Activated naive CD4-positive, alpha-beta T cell treated with anti-CD3 and anti-CD28 coated beads, Interleukin-2, amount 50 U/mL, for 16 hours (primary cell): ENCODE results near the gene RAPH1.

Source experiments
- DNase-seq: peaks from one replicate; pipeline ENCODE4 v3.0.0-alpha.2; 2020

The RAPH1 gene, protein sequence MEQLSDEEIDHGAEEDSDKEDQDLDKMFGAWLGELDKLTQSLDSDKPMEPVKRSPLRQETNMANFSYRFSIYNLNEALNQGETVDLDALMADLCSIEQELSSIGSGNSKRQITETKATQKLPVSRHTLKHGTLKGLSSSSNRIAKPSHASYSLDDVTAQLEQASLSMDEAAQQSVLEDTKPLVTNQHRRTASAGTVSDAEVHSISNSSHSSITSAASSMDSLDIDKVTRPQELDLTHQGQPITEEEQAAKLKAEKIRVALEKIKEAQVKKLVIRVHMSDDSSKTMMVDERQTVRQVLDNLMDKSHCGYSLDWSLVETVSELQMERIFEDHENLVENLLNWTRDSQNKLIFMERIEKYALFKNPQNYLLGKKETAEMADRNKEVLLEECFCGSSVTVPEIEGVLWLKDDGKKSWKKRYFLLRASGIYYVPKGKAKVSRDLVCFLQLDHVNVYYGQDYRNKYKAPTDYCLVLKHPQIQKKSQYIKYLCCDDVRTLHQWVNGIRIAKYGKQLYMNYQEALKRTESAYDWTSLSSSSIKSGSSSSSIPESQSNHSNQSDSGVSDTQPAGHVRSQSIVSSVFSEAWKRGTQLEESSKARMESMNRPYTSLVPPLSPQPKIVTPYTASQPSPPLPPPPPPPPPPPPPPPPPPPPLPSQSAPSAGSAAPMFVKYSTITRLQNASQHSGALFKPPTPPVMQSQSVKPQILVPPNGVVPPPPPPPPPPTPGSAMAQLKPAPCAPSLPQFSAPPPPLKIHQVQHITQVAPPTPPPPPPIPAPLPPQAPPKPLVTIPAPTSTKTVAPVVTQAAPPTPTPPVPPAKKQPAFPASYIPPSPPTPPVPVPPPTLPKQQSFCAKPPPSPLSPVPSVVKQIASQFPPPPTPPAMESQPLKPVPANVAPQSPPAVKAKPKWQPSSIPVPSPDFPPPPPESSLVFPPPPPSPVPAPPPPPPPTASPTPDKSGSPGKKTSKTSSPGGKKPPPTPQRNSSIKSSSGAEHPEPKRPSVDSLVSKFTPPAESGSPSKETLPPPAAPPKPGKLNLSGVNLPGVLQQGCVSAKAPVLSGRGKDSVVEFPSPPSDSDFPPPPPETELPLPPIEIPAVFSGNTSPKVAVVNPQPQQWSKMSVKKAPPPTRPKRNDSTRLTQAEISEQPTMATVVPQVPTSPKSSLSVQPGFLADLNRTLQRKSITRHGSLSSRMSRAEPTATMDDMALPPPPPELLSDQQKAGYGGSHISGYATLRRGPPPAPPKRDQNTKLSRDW

DNA sequence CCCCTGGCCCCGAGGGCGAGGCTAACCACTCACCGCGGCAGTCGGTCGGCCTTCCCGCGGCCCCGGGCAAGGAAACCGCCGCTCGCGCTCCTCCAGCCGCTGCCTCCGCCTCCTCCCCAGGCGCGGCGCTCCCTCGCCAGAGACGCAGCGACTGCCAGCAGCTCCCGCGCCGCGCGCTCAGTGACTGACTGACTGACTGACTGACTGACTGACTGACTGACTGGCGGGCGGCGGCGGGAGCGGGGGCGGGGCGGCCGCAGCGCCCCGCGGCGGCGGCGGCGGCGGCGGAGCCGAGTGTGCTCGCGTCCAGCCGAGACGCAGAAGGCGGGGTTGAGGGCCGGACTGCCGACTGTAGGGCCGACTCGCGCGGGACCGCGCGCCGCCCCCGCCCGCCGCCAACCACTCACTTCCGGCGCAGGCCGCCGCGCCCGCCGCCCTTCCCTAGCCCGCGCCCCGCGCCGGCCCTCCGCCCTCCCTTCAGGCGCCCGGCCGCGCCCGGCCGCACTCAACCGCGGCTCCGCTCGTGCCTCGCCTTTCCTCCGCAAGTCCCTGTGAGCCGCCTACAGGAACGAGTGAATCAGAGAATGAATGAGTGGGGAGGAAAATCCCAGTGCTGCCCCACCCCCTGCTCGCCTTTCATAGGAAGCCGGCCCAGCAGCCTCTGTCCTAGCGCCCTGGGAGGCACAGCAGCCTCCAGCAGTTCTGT, at the start of gene RAPH1:
Gene RAPH1 (minus strand): TSS at position 224 of the 706 bp plus-strand sequence. CDS start 39,948 bp downstream, outside the sequence.
- peak; percentile 74 for DNase-seq

DNA sequence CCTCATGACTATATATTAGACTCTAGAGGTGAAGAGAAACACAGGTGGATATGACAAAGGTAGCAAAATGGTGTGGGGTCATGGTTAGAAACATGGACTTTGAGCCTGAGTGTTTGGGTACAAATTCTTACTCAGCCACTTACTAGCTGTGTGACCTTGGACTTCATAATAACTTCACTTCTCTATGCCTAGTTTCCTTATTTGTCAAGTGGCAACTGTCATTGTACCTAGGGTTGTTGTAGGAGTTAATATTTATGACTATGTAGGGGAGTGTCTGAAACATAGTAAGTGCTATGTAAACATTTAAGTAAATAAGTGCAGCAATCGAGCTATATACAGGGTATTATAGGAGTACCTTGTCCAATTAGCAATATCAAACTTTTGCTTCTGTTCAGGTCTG, 49.7 kb upstream of the RAPH1 start:
- DNase-seq, result no peak

DNA sequence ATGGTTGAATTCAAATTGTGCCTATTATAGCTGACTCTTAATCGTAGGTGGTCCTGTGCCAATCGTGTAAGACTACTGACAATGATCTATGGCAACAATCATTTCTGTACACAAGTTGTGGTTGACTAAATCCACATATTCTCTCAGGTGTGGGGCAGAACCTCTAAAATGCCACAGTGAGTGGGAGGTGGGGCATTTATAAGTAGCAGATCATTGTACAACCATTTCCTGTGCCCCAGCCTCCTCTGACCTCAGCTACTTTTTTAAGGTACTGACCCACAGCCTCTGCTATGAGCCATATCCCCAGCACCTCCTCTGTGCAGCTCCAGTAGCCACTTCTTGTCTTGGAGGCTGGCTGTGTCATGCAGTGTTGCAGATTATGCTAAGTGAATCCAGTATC, 48.6 kb upstream of the RAPH1 start:
- DNase-seq, result no peak

DNA sequence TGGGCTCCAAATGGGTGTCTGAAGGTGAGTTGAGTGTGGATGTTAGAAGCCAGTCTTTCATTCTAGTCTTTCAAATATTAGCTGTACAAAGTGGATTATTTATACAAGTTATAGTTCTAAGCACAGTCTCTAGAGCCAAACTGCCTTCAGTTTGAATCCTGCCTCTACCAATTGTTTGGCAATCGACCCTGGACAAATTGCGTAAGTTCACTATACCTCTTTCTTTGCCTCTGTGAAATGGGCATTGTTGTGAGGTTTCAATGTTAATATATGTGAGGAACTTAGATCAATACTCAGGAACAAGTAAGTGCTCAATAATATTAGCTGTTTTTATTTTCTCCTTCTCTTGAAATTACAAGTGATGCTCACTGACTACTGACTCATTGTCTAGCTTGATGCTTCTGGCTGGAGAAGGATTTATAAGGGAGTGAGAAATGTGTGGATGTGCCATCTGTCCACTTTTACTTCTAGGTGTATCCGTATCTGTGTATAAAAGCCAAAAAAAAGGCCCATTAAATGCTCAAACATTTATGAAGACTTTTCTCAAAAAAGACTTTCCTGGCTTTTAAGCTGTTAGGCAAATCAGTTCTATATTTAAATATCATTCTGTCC, 48.1 kb upstream of the RAPH1 start:
- DNase-seq, result no peak

DNA sequence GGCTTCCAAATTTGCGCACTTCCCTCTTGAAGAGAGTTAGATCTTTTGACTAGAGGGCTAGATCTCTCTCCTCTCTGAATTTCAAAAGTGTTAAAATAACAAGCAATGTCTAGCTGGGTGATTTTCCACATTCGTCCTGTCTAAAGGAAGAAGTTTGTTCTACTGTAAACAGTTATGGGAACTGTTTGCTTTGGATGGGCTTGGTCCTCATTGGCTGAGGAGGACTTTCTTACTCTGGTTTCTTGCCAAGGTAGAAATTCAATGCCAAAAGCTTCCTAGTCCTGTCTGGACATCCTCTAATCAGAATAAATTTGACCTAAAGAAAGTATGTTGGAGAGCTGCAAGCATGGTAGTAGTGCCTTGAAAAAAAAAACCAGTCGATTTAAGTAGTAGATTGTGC, 47.4 kb upstream of the RAPH1 start:
- DNase-seq, result no peak

- DNase-seq, result no peak
Measured at GRCh38 chr2:203580844-203581243, 45.7 kb upstream of the RAPH1 start.

GRCh38 chr2:203579730-203580129, 44.6 kb upstream of the RAPH1 start:
- no peak for DNase-seq

- peak; percentile 13 for DNase-seq
Measured at GRCh38 chr2:203578759-203579643, 43.9 kb upstream of the RAPH1 start.

GRCh38 chr2:203574824-203575223, 39.7 kb upstream of the RAPH1 start:
- no peak for DNase-seq

DNA sequence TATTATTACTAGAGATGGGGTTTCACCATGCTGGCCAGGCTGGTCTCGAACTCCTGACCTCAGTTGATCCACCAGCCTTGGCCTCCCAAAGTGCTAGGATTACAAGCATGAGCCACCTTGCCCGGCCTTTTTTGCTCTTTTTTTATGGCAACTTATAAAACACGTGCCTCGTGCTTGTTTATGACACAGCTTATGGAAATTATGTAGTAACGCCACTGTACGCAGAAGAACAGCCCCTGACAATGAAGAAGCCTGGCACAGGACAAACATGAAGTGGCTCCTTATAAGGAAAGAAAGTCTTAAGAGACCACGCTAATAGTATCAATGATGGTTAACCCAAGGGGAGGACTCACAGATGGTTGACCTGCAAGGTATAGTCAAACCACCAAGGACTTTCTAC, 37.2 kb upstream of the RAPH1 start:
- DNase-seq, result no peak

DNA sequence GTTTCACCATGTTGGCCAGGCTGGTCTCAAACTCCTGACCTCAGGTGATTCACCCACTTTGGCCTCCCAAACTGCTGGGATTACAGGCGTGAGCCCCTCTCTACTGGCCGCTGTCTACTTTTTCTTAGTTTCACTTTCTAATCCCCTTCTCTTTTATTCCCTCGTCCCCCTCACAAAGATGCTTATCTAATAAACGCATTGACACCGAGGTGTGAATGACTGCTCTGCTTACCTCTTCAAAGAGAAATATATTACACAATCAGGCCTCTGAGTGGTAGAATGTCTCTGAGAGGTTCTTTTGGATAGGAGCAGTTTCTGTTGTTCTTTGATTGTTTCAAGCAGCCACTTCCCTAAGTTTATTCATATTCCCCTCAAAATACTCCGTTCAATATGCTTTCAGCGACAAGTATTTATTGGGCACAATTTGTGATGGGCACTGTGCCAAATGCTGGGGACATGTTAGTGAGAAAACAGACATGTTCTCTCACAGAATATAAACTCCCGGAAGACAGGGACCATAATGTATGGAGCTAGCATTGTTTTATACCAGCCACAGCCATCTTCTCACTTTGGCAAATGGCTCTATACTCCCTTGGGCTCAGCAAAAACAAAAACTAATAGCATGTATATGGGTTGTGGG, 34.7 kb upstream of the RAPH1 start:
- no peak for DNase-seq

- DNase-seq, result no peak
Measured at GRCh38 chr2:203567691-203568090, 32.6 kb upstream of the RAPH1 start.

- DNase-seq, result no peak
Measured at GRCh38 chr2:203566161-203566560, 31.1 kb upstream of the RAPH1 start.

DNA sequence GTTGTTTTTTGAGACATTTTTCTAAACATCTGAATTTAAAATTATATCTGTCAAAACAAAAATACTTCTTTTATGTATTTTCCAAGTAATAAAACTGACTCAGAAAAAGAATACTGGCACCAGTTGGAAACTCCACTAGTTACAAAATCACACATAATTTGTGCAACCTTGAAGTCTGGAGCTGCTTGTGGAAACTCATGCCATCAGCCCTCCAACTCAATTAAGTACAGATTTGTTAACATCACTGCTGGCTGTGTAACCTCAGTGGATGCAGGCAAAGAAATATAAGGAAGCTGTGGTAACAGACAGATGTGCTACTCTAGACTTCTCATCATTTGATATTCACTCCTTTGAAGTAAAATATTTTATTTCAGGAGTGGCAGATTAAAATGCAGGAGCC, 30.0 kb upstream of the RAPH1 start:
- DNase-seq, result no peak

- no peak for DNase-seq
Measured at GRCh38 chr2:203562268-203562667, 27.2 kb upstream of the RAPH1 start.

- no peak for DNase-seq
Measured at GRCh38 chr2:203559641-203560040, 24.5 kb upstream of the RAPH1 start.

- DNase-seq, result no peak
Measured at GRCh38 chr2:203553784-203554183, 18.7 kb upstream of the RAPH1 start.

GRCh38 chr2:203551778-203552177, 16.7 kb upstream of the RAPH1 start:
- no peak for DNase-seq

- no peak for DNase-seq
Measured at GRCh38 chr2:203550266-203550665, 15.2 kb upstream of the RAPH1 start.

GRCh38 chr2:203549406-203549805, 14.3 kb upstream of the RAPH1 start:
- DNase-seq, result no peak

GRCh38 chr2:203548887-203549286, 13.8 kb upstream of the RAPH1 start:
- DNase-seq, result no peak
